ENCODE data around the gene SLX4IP.

The SLX4IP gene

GRCh38 chr20:10637563-10637962 lies 202.5 kb downstream of the SLX4IP start:
- DNase-seq (ENCODE audit: low read depth) = no peak
- TF ChIP-seq CTCF (IDR thresholded peaks at IDR 0.05; ENCODE audit: low read length, missing control alignments) = no peak

DNA sequence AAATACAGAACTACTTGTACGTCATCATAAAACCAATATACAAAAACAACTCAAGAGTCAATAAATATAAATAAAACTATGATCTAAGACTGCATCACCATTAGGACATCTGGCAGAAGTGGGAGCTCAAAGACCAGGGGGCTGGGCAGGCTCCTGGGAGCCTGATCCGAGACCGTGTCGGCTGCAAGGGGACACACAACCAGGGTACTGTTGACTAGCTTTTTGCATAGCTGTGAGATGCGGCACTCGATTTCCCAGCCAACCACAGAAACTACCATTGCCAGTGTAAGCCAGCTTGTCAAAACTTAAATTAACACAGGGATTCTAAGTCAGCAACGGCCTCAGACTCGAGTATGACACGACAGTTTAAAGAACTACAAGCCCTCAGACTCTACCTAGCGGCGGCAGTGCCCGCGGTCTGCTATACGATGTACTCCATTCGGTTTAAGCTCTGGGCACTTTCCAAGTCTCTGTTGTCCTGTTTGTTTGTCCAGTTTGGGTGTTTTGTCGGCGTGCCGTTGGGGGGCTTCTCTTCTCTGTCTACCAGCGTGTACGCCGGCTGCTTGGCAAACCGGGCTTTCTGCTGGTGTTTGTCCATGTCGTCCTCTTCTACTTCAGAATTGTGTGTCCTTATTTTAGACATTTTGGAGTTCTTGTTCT lies 204.1 kb downstream of the SLX4IP start:
- no peak for DNase-seq (ENCODE audit: low read depth)
- no peak overlapping the region for H3K4me3 ChIP-seq (replicated peaks; ENCODE audit: low read depth, low read length)
- TF ChIP-seq CTCF (IDR thresholded peaks at IDR 0.05; ENCODE audit: low read length, missing control alignments) = no peak

More at GRCh38 chr20:10637563-10637962, 202.5 kb downstream of the SLX4IP start:
- no peak overlapping the region for H3K4me3 ChIP-seq (replicated peaks; ENCODE audit: low read depth, low read length)

- no peak for TF ChIP-seq CTCF (IDR thresholded peaks at IDR 0.05; ENCODE audit: low read length, missing control alignments)
- no peak overlapping the region for H3K4me3 ChIP-seq (replicated peaks; ENCODE audit: low read depth, low read length)
- DNase-seq (ENCODE audit: low read depth) = no peak
Observed at GRCh38 chr20:10639737-10640556, 204.8 kb downstream of the SLX4IP start.

DNA sequence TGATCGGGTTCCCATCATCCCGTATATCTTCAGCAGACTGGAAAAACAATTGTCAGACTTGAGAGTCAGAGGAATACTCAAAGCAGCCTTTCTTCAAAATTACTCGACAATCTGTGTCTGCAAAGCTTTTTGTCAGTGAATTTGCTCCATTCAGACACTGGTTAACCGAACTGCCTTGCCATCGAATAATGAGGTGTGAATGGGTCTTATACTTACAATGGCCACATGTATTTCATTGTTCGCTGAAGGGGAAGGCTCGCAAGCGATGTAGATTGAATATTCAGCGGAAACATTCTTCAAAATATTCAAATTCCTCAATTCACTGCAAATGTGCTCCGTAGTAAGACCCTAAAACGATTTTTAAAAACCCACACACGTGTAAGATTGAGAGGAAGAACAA lies 205.8 kb downstream of the SLX4IP start:
- H3K4me3 ChIP-seq (replicated peaks; ENCODE audit: low read depth, low read length) = no peak overlapping the region
- DNase-seq (ENCODE audit: low read depth) = no peak
- TF ChIP-seq CTCF (IDR thresholded peaks at IDR 0.05; ENCODE audit: low read length, missing control alignments) = no peak

DNA sequence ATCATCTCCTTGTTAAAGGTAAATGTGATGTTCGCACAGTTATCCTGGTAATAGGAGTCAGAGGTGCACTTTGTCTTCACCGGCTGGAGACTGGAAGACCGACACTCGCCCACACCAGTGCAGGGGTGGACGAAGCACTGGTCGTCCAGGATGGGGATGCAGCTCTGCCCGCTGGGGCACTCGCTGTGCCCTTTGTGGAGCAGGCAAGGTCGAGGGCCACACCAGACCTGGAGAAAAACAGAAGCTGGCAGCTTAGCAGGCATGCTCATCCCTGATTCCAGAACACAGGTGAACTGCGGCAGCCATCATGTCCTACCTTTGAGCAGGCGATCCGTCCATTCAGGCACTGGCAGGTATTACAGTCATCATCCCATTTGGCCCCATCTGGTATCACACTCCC lies 206.4 kb downstream of the SLX4IP start:
- TF ChIP-seq CTCF (IDR thresholded peaks at IDR 0.05; ENCODE audit: low read length, missing control alignments) = no peak
- DNase-seq (ENCODE audit: low read depth) = no peak

DNA sequence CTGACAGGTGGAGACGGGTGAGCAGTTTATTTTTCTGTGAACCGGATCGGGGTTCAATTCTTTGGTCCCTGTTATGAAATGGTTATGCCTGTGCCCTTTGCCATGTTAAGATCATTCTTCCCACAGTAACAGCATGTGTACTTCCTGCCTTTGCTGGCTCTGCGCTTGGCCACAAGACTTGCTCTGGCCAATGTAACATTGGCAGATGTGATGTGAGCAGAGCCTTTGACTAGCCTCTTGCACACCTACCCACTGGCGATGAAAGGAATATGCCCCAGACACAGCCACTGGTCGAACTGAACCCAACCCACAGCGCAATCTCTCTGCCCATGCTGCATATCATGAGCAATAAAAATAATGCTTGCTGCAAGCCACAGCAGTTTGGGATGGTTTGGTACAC lies 206.8 kb downstream of the SLX4IP start:
- no peak for TF ChIP-seq CTCF (IDR thresholded peaks at IDR 0.05; ENCODE audit: low read length, missing control alignments)
- H3K4me3 ChIP-seq (replicated peaks; ENCODE audit: low read depth, low read length) = no peak overlapping the region
- DNase-seq (ENCODE audit: low read depth) = no peak

More for the DNA sequence above, 206.4 kb downstream of the SLX4IP start:
- no peak overlapping the region for H3K4me3 ChIP-seq (replicated peaks; ENCODE audit: low read depth, low read length)

Data from fibroblast of pulmonary artery (primary cell).